Stimulated activated CD4-positive, alpha-beta T cell treated with anti-CD3 and anti-CD28 coated beads, Interleukin-15, amount 100 ng/mL, for 48 hours (primary cell): ENCODE data around the gene TM7SF2.
A peak's percentile ranks its signal among the peaks of the same experiment; 100 is the strongest.
"Not testable (repeated sequence)": the region's sequence is repeated elsewhere in the genome, so short reads cannot be mapped to it uniquely, and the experiment has no call there.

Experiments
- DNase-seq, 2 donors: peaks; one replicate each; pipeline ENCODE4 v3.0.0-alpha.2; 2020; ENCODE audit warnings: low read depth in 2 of 2

Gene TM7SF2

GRCh38 chr11:65129649-65130441, 18.2 kb downstream of the TM7SF2 start:
- no peak for DNase-seq

- DNase-seq = no peak
Measured at GRCh38 chr11:65130631-65131416, 19.2 kb downstream of the TM7SF2 start.

GRCh38 chr11:65131417-65131776, 19.7 kb downstream of the TM7SF2 start:
- DNase-seq = no peak

- DNase-seq = no peak
Measured at GRCh38 chr11:65131895-65132237, 20.2 kb downstream of the TM7SF2 start.

GRCh38 chr11:65132238-65132987, 20.7 kb downstream of the TM7SF2 start:
- DNase-seq = no peak

GRCh38 chr11:65132988-65133700, 21.5 kb downstream of the TM7SF2 start:
- peak in 1 of 2 donors; percentile 66 for DNase-seq

- DNase-seq = no peak
Measured at GRCh38 chr11:65133724-65134123, 22.1 kb downstream of the TM7SF2 start.

- DNase-seq = peak; percentile 85 to 88
Measured at GRCh38 chr11:65134240-65134951, 22.7 kb downstream of the TM7SF2 start, which contains the start of gene SYVN1. Gene SYVN1, minus strand, starts transcription at chr11:65134519. Its CDS starts 918 bp downstream, at chr11:65133601.

- DNase-seq = peak; percentile 72 to 73
Measured at GRCh38 chr11:65134952-65135632, 23.4 kb downstream of the TM7SF2 start.

- no peak for DNase-seq
Measured at GRCh38 chr11:65135633-65136145, 24.0 kb downstream of the TM7SF2 start.

- DNase-seq = no peak
Measured at GRCh38 chr11:65136515-65137096, 24.9 kb downstream of the TM7SF2 start.

- DNase-seq = no peak
Measured at GRCh38 chr11:65141896-65142494, 30.3 kb downstream of the TM7SF2 start.

GRCh38 chr11:65147352-65148075, 35.8 kb downstream of the TM7SF2 start:
- no peak for DNase-seq

- no peak for DNase-seq
Measured at GRCh38 chr11:65148657-65149056, 37.0 kb downstream of the TM7SF2 start.

GRCh38 chr11:65150131-65150508, 38.4 kb downstream of the TM7SF2 start:
- not testable (repeated sequence) for DNase-seq

GRCh38 chr11:65150509-65151299, 39.0 kb downstream of the TM7SF2 start:
- peak; percentile 25 to 33 for DNase-seq

- DNase-seq = no peak
Measured at GRCh38 chr11:65151331-65151899, 39.7 kb downstream of the TM7SF2 start.

GRCh38 chr11:65152122-65152521, 40.5 kb downstream of the TM7SF2 start:
- no peak for DNase-seq
